HG02588 (cell line): ENCODE data around the gene TAL1.

ENCODE experiments used
- ATAC-seq: cut with Tn5 transposase; IDR thresholded peaks from one replicate; pipeline ENCODE4 v1.9.1; 2021; ENCODE audit warnings: mild to moderate bottlenecking, moderate library complexity; ENCODE audit not compliant: unreplicated experiment

Gene TAL1

GRCh38 chr1:47178654-47179016 is 53.4 kb downstream of the TAL1 start:
- no peak for ATAC-seq

- ATAC-seq: no peak
Observed at GRCh38 chr1:47178020-47178419, 54.0 kb downstream of the TAL1 start.

- peak; percentile 49 for ATAC-seq
Observed at GRCh38 chr1:47175227-47175934, 56.6 kb downstream of the TAL1 start.

GRCh38 chr1:47174656-47175020 is 57.4 kb downstream of the TAL1 start:
- ATAC-seq: no peak

GRCh38 chr1:47172782-47173181 is 59.2 kb downstream of the TAL1 start:
- ATAC-seq: no peak
